Tibial artery (tissue), 4 donors: ENCODE measurements around the gene CXCL9.

Source experiments
- DNase-seq, 2 donors: peaks; one replicate each; pipeline ENCODE4 v3.0.0-alpha.2; 2019
- H3K27ac ChIP-seq, 2 donors: fragments of 200-600 bp; sonication (generic) in 1 of 2; 1 replicate in 1 of 2; 2 replicates in 1 of 2; pipeline ENCODE4 v1.5.1; 2018 to 2019; ENCODE audit warnings: mild to moderate bottlenecking in 1 of 2
- H3K27me3 ChIP-seq, 2 donors: fragments of 200-600 bp; sonication (generic) in 1 of 2; one replicate each; pipeline versions ENCODE4 v1.5.1 to v1.6.0; 2016 to 2019
- H3K36me3 ChIP-seq, 3 donors: fragments of 200-600 bp; sonication (generic) in 2 of 3; one replicate each; pipeline ENCODE4 v1.5.1; 2016 to 2019; ENCODE audit warnings: mild to moderate bottlenecking in 2 of 3
- H3K4me1 ChIP-seq, 4 donors: fragments of 200-600 bp; sonication (generic) in 2 of 4; 1 replicate in 3 of 4; 2 replicates in 1 of 4; pipeline ENCODE4 v1.5.1; 2016 to 2019
- H3K4me3 ChIP-seq, 2 donors: fragments of 200-600 bp; sonication (generic) in 1 of 2; 1 replicate in 1 of 2; 2 replicates in 1 of 2; pipeline ENCODE4 v1.5.1; 2018 to 2019; ENCODE audit warnings: mild to moderate bottlenecking in 2 of 2
- H3K9me3 ChIP-seq, 3 donors: fragments of 200-600 bp; sonication (generic) in 1 of 3; one replicate each; pipeline ENCODE4 v1.5.1; 2016 to 2019
- intact Hi-C: fragments of 100-400 bp; cut with DNase I; formaldehyde crosslinking; loops from one replicate; pipeline ENCODE4 v1.15.0; 2023; ENCODE audit warnings: low total_unique reads
- TF ChIP-seq, protein P1 (sequence below), 2 experiments: fragments of 200-600 bp in 1 of 2; fragments of 450-650 bp in 1 of 2; IDR thresholded peaks; one replicate each; pipeline ENCODE4 v1.5.1; 2017 to 2019; ENCODE audit warnings: antibody characterized with exemption in 2 of 2, mild to moderate bottlenecking in 1 of 2, moderate library complexity in 1 of 2

Gene CXCL9

DNA sequence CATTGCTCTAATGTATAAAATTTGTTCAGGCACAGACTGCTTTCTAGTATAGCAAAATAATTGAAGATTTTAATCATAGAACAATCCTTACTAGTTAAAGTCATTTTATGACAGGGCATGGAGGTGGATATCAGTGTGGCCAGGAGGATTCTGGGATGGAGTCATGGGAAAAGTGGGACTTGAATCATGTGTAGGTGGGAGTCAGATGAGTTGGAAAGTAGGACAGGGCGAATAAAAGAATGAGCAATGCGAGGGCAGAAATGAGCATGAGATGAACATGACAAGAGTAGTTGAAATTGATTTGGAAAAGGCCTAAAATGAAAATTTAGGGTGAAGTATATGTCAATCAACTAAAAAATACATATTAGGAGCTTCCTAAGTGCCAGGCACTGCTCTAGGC, 9.4 kb downstream of the CXCL9 start:
- H3K36me3 ChIP-seq: no peaks in the 10 kb centered on the region
- H3K4me3 ChIP-seq: no peak overlapping the region
- no peaks in the 10 kb centered on the region for H3K4me1 ChIP-seq
- no peak for DNase-seq
- TF ChIP-seq, protein P1, sequence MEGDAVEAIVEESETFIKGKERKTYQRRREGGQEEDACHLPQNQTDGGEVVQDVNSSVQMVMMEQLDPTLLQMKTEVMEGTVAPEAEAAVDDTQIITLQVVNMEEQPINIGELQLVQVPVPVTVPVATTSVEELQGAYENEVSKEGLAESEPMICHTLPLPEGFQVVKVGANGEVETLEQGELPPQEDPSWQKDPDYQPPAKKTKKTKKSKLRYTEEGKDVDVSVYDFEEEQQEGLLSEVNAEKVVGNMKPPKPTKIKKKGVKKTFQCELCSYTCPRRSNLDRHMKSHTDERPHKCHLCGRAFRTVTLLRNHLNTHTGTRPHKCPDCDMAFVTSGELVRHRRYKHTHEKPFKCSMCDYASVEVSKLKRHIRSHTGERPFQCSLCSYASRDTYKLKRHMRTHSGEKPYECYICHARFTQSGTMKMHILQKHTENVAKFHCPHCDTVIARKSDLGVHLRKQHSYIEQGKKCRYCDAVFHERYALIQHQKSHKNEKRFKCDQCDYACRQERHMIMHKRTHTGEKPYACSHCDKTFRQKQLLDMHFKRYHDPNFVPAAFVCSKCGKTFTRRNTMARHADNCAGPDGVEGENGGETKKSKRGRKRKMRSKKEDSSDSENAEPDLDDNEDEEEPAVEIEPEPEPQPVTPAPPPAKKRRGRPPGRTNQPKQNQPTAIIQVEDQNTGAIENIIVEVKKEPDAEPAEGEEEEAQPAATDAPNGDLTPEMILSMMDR (IDR thresholded peaks at IDR 0.05): no peak
- intact Hi-C loops: loop anchor here (10.0 kb wide), 1 partner anchor 147 kb away; the partner anchor contains the start of gene NUP54
- H3K9me3 ChIP-seq: no peaks in the 10 kb centered on the region
- H3K27me3 ChIP-seq: no peaks in the 10 kb centered on the region
- no peak overlapping the region for H3K27ac ChIP-seq

DNA sequence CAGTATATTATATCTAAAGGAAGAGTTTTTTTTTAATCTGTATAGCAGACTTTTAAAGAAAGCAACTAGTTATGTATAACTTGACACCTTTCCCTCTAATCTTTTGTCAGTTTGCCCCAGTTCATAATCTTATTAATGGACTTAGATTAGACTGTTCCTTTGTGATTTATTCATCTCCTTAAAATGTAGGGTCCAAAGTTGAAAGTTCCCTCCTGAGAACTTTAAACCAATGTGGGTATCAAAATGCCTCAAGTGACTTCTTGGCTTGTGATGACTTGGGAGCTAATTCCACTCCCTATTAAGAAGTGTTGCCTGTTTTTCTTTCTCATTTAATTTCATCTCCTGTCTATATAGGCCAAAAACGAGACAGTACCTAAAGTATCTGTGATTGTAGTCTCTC, 10.2 kb downstream of the CXCL9 start:
- H3K4me3 ChIP-seq: no peak overlapping the region
- TF ChIP-seq, protein P1 (IDR thresholded peaks at IDR 0.05): no peak
- no peaks in the 10 kb centered on the region for H3K4me1 ChIP-seq
- H3K9me3 ChIP-seq: no peaks in the 10 kb centered on the region
- DNase-seq: no peak
- H3K27ac ChIP-seq: no peak overlapping the region
- intact Hi-C loops: loop anchor here (10.0 kb wide), 1 partner anchor 148 kb away; the partner anchor contains the start of gene NUP54
- no peaks in the 10 kb centered on the region for H3K36me3 ChIP-seq
- no peaks in the 10 kb centered on the region for H3K27me3 ChIP-seq

DNA sequence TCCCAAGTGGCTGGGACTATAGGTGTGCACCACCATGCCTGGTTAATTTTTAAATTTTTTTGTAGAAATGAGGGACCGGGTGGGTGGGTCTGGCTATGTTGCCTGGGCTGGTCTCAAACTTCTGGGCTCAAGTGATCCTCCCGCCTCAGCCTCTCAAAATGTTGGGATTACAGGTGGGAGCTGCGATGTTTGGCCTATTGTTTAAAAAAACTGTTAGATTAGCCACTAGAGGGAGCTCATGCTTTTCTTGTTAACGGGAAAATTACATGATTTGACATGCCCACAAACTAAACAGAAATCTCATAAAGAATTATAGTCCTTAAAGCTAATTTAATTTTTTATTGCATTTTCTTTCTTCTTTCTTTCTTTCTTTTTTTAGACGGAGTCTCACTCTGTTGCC, 11.6 kb downstream of the CXCL9 start:
- Histone ChIP-seq H3K27ac (no peak overlapping the region), H3K4me3 (no peak overlapping the region), H3K36me3 (no peaks in the 10 kb centered on the region), H3K27me3 (no peaks in the 10 kb centered on the region), H3K4me1 (peaks cover 0 to 4% (median 2%) of the 10 kb centered on the region in 4 donors), H3K9me3 (no peaks in the 10 kb centered on the region)
- intact Hi-C loops: loop anchor here (1.0 to 10.0 kb wide), 2 partner anchors 73 to 149 kb away; partner anchors contain the start of gene NUP54
- no peak for DNase-seq
- TF ChIP-seq, protein P1 (IDR thresholded peaks at IDR 0.05): peak; percentile 55 to 57

DNA sequence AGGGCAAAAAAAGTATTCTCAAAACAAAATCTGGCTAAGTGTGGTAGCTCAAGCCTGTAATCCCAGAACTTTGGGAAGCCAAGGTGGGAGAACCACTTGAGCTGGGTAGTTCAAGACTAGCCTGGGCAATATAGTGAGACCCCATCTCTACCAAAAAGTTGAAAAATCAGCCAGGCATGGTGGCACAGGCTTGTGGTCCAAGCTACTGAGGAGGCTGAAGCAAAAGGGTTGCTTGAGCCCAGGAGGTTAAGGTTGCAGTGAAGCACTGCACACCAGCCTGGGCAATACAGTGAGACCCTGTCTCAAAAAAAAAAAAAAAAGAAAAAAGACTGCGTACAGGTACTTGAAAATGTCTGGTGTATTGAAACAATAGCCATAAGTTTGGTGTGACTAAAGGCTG, 14.8 kb downstream of the CXCL9 start:
- TF ChIP-seq, protein P1 (IDR thresholded peaks at IDR 0.05): no peak
- intact Hi-C loops: loop anchor here (5.0 to 10.0 kb wide), 2 partner anchors 152 to 315 kb away; partner anchors contain the start of genes NUP54 and STBD1
- Histone ChIP-seq H3K27ac (no peak overlapping the region), H3K4me3 (no peak overlapping the region), H3K36me3 (no peaks in the 10 kb centered on the region), H3K9me3 (no peaks in the 10 kb centered on the region), H3K4me1 (peaks cover 0 to 26% (median 16%) of the 10 kb centered on the region in 4 donors), H3K27me3 (no peaks in the 10 kb centered on the region)
- no peak for DNase-seq

DNA sequence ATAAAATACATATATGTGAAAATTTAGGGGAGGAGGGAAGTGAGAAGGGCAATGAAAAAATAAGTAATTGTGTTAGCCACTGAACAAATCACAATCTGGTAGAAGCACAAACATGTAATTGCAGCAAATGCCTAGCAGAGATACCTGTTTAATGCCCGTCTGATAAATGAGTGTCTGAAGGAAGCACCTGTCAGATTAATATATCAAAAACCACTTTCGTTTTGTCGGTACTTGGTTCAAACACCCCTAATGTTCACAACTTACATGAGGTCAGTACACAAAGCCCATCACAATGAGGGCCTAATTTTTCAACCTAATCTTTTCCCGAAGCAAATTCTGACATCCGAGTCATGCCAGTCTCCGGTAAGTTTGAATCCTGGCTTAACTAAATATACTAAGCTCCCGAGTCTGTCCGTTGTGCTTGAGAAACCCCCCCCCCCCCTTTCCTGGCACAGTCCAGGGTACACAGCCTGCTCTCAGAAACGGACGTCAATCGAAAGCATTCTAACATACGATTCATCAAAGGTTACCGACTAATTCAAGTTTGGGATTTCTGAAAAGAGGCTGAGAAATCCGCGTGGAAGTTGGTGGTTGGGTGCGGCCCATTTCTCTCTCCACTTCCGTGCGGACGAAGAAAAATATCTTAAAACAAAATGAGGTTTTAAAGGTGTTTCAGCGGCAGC, 17.3 kb downstream of the CXCL9 start:
- H3K4me1 ChIP-seq: peaks cover 0 to 29% (median 16%) of the 10 kb centered on the region in 4 donors
- no peak for DNase-seq
- H3K36me3 ChIP-seq: no peaks in the 10 kb centered on the region
- peak overlapping the region; percentile 72 to 77 for H3K27ac ChIP-seq
- no peaks in the 10 kb centered on the region for H3K27me3 ChIP-seq
- H3K9me3 ChIP-seq: no peaks in the 10 kb centered on the region
- TF ChIP-seq, protein P1 (IDR thresholded peaks at IDR 0.05): no peak
- H3K4me3 ChIP-seq: peak overlapping the region; percentile 88 to 92
- intact Hi-C loops: loop anchor here (5.0 to 10.0 kb wide), 2 partner anchors 155 to 317 kb away; partner anchors contain the start of genes NUP54 and STBD1
